GM18517 (cell line): Measurements from ENCODE around the gene TNS4.

Experiments
- ATAC-seq: cut with Tn5 transposase; IDR thresholded peaks from one replicate; pipeline ENCODE4 v1.9.1; 2021; ENCODE audit warnings: mild to moderate bottlenecking, moderate library complexity; ENCODE audit not compliant: unreplicated experiment

The TNS4 gene

DNA sequence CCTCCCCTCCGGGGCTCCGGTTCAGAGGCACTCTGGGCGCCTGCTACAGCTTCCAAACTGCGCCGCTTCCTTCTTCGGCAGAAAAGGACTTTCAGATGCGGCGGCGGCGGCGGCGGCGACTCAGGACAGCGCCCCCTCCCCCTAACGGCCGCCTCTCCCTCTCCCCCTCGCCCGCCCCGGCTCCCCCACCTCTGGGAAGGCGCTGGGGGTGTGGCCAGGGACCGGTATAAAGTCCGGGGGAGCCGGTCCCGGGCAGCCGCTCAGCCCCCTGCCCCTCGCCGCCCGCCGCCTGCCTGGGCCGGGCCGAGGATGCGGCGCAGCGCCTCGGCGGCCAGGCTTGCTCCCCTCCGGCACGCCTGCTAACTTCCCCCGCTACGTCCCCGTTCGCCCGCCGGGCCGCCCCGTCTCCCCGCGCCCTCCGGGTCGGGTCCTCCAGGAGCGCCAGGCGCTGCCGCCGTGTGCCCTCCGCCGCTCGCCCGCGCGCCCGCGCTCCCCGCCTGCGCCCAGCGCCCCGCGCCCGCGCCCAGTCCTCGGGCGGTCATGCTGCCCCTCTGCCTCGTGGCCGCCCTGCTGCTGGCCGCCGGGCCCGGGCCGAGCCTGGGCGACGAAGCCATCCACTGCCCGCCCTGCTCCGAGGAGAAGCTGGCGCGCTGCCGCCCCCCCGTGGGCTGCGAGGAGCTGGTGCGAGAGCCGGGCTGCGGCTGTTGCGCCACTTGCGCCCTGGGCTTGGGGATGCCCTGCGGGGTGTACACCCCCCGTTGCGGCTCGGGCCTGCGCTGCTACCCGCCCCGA lies 58.0 kb downstream of the TNS4 start, which contains the start of gene IGFBP4:
Gene IGFBP4, plus strand, starts transcription at position 255 of the 792 bp plus-strand sequence. Its CDS starts 286 bp downstream, at position 541.
- ATAC-seq: no peak

DNA sequence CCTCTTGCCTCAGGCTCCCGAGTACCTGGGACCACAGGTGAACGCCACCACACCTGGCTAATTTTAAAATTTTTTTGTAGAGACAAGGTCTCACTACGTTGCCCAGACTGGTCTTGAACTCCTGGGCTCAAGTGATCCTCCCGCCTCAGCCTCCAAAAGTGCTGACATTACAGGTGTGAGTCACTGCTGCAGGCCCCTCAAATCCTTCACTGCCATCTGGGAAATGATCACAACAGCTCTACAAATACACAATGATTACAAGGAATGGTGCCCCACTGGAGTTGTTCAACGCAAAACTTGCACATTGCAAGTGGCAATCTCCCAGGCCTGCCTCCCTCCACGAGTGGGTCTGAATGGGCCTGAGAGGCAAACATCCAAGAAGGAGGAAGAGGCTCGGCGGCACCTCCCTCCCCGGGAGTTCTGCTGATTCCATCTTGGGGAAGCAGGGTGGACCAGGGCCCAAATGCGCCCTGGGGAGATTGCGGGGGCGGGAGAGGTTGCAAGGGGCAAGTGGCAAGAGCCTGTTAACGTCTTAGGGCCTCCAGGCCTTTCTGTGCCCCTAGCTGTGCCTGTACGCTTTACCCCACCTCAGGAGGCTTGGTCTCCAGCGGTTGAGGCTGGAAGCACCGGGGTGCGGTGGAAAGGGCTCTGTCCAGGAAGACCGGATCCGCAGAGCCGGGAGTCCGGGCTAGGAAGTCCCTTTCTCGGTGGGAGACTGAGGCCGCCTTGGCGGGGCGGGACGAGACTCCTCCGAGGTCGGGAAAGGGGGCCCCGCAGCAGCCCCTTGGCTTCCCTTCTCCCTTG lies 58.8 kb downstream of the TNS4 start:
- no peak for ATAC-seq

DNA sequence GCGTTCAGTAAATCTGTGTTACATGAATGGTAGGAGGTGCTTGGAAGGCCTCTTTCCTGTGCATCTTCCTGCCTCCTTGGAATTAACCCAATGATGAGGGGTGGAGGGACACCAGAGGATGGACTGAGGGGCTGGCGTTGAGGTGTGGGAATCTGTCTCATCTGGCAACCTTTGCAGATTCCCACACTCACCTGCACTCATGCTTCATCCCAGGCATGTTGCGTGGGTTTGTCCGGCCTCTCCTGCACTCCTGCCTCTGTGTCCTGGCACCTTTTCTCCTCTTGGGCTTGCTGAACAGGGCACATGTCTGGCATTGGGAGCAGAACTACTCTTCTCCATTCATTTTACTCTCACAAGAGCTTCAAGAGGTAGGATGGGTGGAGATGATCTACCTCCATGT lies 61.3 kb downstream of the TNS4 start:
- no peak for ATAC-seq

DNA sequence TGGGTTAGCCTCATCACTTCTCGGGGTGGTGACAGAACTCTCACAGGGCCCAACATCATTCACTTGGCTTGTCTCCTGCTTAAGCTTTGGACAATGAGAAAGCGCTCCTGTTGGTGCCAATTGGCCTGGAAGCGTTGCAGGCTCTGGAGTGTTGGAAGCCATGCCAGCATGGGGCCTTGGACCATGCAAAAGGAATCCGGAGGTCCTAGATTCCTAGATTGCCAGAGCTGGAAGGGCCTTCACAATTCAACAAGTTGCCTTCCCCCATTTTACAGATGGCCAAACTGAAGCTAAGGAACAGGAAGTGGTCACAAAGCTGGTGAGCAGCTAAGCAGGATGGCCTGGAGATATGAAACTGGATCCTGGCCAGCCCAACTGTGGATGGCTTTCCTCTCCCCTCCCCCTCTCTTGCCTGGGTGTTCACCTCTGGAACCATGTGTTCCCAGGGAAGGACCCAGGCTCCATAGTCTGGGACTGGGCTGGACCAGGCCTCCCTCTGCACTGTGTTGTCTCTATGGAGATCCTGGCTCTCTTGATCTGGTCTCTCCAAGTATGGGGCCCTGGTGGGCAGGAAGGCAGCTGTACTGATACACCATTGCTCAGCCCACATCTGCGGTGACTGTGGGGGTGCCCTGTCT lies 64.2 kb downstream of the TNS4 start:
- no peak for ATAC-seq

DNA sequence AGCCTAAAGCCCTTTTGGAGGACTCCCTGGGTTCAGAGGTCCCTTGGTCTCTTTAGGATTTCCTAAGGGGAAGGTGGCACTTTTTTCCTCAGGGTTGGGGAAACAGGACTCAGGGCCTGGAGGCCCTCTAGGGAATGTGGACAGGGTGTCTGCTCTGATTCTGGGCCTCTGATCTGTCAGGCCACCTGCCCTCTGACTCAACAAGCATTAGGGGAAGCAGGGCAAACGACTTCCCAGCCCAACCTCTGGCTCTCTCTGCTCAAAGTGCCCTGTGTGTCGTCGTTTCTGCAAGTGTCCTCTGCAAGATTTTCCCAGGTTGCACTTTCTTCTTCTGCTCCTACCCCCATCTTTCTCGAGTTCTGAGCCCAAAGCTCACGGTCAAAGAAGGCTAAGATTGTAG lies 64.8 kb downstream of the TNS4 start:
- ATAC-seq: no peak

DNA sequence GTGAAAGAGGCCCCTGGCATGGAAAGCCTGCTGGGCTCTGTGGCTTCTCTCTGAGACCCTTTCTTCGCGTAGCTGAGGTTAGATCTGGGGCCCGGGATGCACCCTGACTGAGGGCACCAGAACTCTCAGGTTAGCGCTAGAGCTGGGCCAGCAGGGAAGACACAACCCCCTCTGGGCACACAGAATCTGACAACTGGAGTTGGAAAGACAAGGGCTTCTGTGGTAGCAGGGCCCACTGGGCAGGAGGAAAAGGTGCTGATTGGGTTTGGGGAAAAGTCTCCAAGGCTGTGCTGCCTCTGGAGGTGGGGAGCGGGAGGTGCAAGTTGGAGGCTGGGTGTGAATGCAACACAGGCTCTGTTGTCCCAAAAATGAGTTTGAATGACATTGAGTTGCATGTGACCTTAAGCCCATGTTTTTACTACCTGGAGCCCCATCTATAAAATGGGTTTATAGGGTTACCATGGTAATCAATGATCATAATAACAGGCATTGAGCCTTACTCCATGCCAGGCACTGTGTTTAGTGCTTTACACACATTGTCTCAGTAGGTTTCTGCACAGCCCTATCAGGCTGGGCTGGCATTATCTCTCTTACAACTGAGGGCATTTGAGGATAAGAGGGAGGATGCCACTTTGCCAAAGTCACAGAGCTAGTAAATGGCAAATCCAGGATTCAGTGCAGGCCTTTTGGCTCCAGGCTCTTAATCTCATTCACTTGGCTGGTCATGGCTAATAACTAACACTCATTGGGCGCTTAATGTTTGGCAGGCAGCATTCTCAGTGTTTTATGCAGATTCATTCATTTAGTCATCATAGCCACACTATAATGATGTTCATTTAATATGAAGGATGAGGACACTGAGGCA lies 67.6 kb downstream of the TNS4 start:
- no peak for ATAC-seq

DNA sequence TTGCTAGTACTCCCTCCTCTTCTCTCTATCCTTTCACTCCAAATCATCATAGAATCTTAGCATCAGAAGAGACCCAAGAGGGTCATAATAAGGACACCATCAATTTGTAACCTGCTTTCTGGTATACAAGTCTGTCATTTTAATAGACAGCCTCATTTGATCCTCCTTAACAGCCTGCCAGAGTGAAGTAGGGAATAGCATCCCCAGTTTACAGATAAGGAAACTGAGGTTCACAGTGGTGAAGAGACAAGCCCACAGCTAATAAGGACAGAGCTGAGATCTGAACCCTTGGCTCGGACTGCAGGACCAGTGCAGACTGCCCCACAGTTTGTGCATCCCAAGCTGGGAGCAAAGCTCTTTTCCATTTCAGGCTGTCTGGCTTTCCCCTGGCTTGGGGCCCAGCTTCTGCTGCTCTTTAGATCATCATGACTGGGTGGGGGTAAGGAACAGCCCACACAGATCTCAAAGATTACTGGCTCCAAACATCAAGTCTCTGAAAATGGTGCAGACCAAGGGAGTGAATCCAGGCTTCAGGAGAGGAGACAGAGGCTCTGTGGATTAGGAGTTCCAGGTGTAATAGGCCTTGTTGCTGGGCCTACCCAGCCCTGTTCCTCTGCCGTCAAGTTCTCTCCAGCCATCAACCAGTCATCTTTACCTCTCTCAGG lies 68.4 kb downstream of the TNS4 start:
- no peak for ATAC-seq

DNA sequence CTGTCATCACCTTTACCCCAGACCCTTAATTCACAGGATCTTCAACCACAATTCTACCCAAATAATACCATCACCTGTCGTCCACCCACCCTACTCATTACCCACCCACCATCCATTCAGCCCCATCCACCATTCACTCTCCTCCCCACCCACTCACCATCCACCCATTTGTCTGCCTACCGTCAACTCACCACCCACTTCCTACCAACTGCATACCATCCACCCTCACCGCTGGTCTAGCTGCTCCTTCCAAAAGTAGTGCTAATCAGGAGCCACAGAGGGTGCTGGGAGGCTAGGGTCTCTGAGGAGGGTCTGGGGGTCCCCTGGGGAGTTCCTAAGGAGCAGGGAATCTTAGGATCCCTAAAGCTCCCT lies 70.2 kb downstream of the TNS4 start:
- ATAC-seq: no peak

DNA sequence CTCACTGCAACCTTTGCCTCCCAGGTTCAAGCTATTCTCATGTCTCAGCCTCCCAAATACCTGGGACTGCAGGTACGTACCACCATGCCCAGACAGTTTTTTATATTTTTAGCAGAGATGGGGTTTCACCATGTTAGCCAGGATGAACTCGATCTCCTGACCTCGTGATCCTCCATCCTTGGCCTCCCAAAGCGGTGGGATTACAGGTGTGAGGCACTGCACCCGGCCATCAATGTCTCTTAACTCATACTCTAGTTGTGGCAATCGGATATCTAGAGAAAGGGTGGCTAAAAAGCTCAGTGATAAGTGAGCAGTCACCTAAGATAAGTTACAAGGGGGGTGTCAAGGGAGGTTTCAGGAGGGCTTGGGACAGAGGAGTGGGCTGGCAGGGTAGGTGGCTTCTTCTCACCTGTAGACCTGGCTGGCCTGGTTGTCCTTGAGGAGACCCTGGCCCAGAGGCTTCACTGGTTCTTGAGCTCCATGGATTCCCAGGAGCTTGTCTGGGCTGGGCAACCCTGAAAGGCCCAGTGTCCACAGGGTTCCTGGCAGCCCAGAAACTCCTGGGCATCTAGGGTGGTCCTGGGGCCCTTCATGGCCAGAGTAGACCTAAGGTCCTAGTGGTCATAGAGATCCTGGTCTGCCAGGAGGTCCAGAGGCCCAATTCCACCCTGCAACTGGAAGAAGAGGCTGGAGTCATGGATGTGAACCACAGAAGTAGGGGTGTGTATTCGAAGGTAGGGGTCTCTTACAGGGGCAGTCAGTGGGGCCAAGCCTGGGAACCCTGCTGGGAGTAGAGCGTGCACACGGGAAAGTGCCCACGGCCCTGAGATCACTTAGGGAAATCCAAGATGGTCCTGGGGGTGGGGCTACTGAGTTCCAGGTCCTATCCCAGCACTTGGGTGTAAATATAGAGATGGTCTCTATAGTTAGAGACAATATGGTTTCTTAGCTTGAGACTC lies 70.9 kb downstream of the TNS4 start:
- no peak for ATAC-seq

DNA sequence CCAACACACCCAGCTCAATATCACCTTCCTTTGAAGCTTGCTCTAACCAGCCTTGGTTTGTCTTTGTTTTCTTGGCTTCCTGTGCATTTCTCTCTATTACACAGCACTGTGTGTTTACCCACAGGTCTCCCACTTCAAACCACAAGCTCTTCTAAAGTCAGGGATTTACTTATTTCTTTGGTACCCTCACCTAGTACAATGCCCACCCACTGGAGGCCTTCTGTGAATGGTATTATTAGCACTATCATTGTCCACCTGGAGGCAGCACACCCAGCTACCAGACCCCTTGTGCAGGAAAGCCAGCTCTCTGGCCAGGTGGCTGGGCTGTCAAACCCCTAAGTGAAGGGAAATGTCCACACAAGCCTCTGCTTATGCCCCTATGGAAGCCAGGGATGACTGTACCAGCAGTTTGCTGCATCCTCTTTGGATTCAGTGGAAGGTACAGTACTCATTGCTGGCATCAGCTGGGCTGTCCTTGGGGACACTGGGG lies 74.4 kb downstream of the TNS4 start:
- ATAC-seq: no peak
